IMR-90 (cell line): ENCODE data around the gene FAM151B.

ENCODE experiments used
- POLR2A ChIP-seq: IDR thresholded peaks from 2 replicates; pipeline ENCODE4 v1.6.1; 2012; ENCODE audit warnings: mild to moderate bottlenecking, low read depth, low read length
- TF ChIP-seq, protein P1 (sequence below): conservative IDR thresholded peaks from 2 replicates; pipeline ENCODE4 v1.5.1; 2012; ENCODE audit warnings: mild to moderate bottlenecking, low read depth, low read length, improper control_type of control experiment

DNA sequence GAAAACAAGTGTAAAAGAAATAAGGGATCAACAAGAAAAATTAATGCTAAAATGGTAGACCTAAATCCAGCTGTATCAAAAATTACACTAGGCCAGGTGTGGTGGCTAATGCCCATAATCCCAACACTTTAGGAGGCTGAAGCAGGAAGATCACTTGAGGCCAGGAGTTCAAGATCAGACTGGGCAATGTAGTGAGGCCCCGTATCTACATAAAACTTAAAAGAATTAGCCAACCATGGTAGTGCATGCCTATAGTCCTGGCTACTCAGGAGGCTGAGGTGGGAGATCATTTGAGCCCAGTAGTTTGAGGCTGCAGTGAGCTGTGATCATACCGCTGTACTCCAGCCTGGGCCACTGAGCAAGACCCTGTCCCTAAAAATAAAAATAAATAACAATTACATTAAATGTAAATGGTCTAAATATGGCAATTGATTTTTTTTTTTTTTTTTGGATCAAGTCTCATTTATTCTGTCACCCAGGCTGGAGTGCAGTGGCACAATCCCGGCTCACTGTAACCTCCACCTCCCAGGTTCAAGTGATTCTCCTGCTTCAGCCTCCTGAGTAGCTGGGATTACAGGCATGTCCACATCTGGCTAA, 4.2 kb upstream of the FAM151B start:
- TF ChIP-seq POLR2A: no peak
- TF ChIP-seq, protein P1, sequence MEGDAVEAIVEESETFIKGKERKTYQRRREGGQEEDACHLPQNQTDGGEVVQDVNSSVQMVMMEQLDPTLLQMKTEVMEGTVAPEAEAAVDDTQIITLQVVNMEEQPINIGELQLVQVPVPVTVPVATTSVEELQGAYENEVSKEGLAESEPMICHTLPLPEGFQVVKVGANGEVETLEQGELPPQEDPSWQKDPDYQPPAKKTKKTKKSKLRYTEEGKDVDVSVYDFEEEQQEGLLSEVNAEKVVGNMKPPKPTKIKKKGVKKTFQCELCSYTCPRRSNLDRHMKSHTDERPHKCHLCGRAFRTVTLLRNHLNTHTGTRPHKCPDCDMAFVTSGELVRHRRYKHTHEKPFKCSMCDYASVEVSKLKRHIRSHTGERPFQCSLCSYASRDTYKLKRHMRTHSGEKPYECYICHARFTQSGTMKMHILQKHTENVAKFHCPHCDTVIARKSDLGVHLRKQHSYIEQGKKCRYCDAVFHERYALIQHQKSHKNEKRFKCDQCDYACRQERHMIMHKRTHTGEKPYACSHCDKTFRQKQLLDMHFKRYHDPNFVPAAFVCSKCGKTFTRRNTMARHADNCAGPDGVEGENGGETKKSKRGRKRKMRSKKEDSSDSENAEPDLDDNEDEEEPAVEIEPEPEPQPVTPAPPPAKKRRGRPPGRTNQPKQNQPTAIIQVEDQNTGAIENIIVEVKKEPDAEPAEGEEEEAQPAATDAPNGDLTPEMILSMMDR: no peak
